ENCODE results near the gene DNAI4. TPM values are rescaled to one million over a fixed set of nuclear protein-coding genes. Genes with fewer than 3 reads are reported as not detected.

DNAI4 gene
- total and polyA plus RNA-seq, 9 of the 15 experiments (the other 6 are each of a cell fraction or from before 2014, with no cell fraction given), result 0.57 to 4.8 (median 2.6) TPM; not detected in 1

DNA sequence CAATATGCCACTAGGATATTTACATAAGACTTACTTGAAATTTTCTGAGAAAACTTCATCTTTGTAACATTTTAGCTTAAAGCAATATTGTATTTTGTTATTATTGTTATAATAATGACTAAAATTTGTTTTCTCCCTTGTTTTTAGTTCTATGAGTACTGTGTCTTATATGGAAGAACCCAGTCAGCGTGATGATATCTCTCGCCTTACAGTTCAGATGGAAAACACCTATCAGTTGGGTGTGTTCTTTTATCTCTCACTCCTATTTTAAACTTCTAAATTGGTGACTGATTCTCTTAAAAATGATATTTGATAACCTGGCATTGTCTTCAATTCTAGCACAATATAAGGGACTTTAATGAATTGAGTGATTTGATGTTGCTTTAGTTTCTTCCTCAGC lies 154.4 kb downstream of the DNAI4 start:
- Histone ChIP-seq H3K4me1 (replicated peaks in 1 of 2; ENCODE audit: control insufficient read depth in 2 of 2, insufficient read depth in 2 of 2, low read length in 2 of 2) (peaks cover 0 to 4% of the 10 kb centered on the region in 2 experiments; a peak in 4 of 5 replicates), H3K4me2 (ENCODE audit: insufficient read depth, low read length) (no peak overlapping the region), H3K4me3 (no peak overlapping the region), H2AFZ (ENCODE audit: low read depth, low read length) (no peak overlapping the region), H3K9me3 (replicated peaks; ENCODE audit: control insufficient read depth, insufficient read depth, low read depth, low read length) (no peaks in the 10 kb centered on the region), H3K27ac (ENCODE audit: extremely low read depth, low read depth, low read length) (no peak overlapping the region), H3K27me3 (ENCODE audit: control insufficient read depth in 2 of 2, insufficient read depth in 2 of 2, low read length in 2 of 2) (no peaks in the 10 kb centered on the region), H3K36me3 (ENCODE audit: control insufficient read depth, insufficient read depth, low read length) (no peaks in the 10 kb centered on the region), H4K20me1 (replicated peaks; ENCODE audit: control insufficient read depth, insufficient read depth, low read length) (no peaks in the 10 kb centered on the region), H3K9ac (ENCODE audit: insufficient read depth in 1 of 2, low read depth in 2 of 2, low read length in 2 of 2) (no peak overlapping the region), H3K9me1 (ENCODE audit: control insufficient read depth, insufficient read depth, low read length) (no peaks in the 10 kb centered on the region), H3K79me2 (ENCODE audit: control insufficient read depth, insufficient read depth, low read length) (no peaks in the 10 kb centered on the region)
- TF ChIP-seq KDM2B (CRISPR knock-in tag; IDR thresholded peaks at IDR 0.05) (no peak), EZH2 (IDR thresholded peaks at IDR 0.05; ENCODE audit: borderline replicate concordance, low read depth, low read length) (no peak), ZBTB49 (CRISPR knock-in tag; IDR thresholded peaks at IDR 0.05; ENCODE audit: borderline replicate concordance) (no peak), NEUROD1 (IDR thresholded peaks at IDR 0.05; ENCODE audit: borderline replicate concordance, low read depth, low read length, partially characterized antibody) (no peak)
- CTCF ChIA-PET (ENCODE audit: low intra/inter-chr PET ratio), result no interaction called here
- intact Hi-C loops (cut with micrococcal nuclease) (loop anchor here (5.0 kb wide), 1 partner anchor 92 kb away; no protein-coding TSS in a partner anchor), in situ Hi-C loops (cut with MboI) (no loop called here)
- no TSS peak for BruUV-seq (replicated peaks)
- 33% methylated on average over 2 of the region's 2 CpGs for whole genome bisulfite sequencing (ENCODE audit: insufficient coverage, low coverage, missing lambda C conversion rate)
- POLR2A ChIA-PET, result interaction anchor here (0.6 to 1.3 kb wide), 2 partner anchors 11 to 17 kb away, joined by 3 read pairs; no protein-coding TSS in a partner anchor
- DNase-seq (ENCODE audit: extremely low read depth in 1 of 4, low spot score in 3 of 4) (no peak), ATAC-seq (no peak), FAIRE-seq (no peak)
